Brain microvascular endothelial cell (primary cell): ENCODE data around the gene PRAC2.

Experiments used
- DNase-seq: peaks from one replicate; pipeline ENCODE4 v3.0.0-alpha.2; 2020
- H3K27ac ChIP-seq: fragments of 250-450 bp; sonication (Bioruptor Pico); 2 replicates; pipeline ENCODE4 v1.5.1; 2020; ENCODE audit warnings: mild to moderate bottlenecking, moderate library complexity
- H3K27me3 ChIP-seq: fragments of 250-450 bp; sonication (Bioruptor Pico); replicated peaks from 2 replicates; pipeline ENCODE4 v1.5.1; 2020; ENCODE audit warnings: mild to moderate bottlenecking
- H3K36me3 ChIP-seq: fragments of 250-450 bp; sonication (Bioruptor Pico); replicated peaks from 2 replicates; pipeline ENCODE4 v1.5.1; 2020; ENCODE audit warnings: mild to moderate bottlenecking
- H3K4me3 ChIP-seq: 2 replicates; pipeline ENCODE4 v1.5.1; 2011; ENCODE audit warnings: low read depth, mild to moderate bottlenecking, control low read depth, low read length, moderate library complexity
- in situ Hi-C: cut with HindIII; loops from 2 replicates; pipeline ENCODE4 v1.10.0; 2017; ENCODE audit warnings: low sequenced_read_pairs, low pct_ligation_motif_present
- TF ChIP-seq, protein P1 (sequence below): IDR thresholded peaks from 2 replicates; pipeline ENCODE4 v1.5.1; 2011; ENCODE audit warnings: low read depth, mild to moderate bottlenecking, moderate library complexity, low read length, control low read depth, inconsistent platforms; ENCODE audit errors: missing control alignments

The PRAC2 gene

DNA sequence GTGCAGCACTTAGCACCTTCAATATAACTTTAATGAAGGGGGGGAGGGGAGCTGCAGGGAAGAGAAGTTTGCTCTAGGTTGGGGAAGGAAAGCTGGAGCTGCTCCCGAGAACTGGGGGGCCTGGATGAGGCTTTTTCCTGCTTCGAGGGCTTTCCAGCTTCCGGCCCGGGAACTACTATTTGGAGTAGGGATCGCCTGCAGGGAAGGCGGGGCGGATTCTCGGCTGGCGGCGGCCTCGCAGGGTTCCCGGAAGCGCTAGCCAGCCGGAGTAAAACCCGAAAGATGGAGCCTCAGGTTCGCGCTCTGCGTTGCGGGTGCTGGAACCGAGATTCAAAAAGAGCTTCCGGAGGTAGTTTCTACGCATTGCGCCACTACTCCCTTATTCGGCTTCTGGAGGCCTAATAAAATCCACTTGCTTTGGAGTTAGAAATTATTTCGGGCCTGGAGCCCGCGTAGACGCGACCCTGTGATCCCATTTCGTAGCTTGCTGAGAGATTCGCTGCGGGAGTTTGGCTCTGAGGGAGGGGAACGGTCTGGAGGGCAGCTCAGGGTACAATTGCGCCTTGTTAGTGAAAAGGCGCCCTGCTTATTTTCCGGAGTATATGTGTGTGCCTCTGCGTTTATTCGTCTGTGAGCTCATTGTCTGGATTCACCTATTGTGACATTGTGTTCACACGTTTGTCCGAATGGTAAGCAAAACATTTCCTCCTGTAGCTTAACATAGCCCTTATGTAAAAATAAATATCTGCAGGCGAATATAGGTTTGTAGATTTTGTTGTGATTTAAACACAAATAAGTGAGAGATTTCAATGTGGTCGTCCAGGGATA lies 652 bp downstream of the PRAC2 start:
- in situ Hi-C loops: no loop called here
- Histone ChIP-seq H3K4me3 (no peak overlapping the region), H3K27ac (no peak overlapping the region), H3K36me3 (no peaks in the 10 kb centered on the region), H3K27me3 (peaks cover 100% of the 10 kb centered on the region)
- DNase-seq: no peak
- TF ChIP-seq, protein P1, sequence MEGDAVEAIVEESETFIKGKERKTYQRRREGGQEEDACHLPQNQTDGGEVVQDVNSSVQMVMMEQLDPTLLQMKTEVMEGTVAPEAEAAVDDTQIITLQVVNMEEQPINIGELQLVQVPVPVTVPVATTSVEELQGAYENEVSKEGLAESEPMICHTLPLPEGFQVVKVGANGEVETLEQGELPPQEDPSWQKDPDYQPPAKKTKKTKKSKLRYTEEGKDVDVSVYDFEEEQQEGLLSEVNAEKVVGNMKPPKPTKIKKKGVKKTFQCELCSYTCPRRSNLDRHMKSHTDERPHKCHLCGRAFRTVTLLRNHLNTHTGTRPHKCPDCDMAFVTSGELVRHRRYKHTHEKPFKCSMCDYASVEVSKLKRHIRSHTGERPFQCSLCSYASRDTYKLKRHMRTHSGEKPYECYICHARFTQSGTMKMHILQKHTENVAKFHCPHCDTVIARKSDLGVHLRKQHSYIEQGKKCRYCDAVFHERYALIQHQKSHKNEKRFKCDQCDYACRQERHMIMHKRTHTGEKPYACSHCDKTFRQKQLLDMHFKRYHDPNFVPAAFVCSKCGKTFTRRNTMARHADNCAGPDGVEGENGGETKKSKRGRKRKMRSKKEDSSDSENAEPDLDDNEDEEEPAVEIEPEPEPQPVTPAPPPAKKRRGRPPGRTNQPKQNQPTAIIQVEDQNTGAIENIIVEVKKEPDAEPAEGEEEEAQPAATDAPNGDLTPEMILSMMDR: no peak

DNA sequence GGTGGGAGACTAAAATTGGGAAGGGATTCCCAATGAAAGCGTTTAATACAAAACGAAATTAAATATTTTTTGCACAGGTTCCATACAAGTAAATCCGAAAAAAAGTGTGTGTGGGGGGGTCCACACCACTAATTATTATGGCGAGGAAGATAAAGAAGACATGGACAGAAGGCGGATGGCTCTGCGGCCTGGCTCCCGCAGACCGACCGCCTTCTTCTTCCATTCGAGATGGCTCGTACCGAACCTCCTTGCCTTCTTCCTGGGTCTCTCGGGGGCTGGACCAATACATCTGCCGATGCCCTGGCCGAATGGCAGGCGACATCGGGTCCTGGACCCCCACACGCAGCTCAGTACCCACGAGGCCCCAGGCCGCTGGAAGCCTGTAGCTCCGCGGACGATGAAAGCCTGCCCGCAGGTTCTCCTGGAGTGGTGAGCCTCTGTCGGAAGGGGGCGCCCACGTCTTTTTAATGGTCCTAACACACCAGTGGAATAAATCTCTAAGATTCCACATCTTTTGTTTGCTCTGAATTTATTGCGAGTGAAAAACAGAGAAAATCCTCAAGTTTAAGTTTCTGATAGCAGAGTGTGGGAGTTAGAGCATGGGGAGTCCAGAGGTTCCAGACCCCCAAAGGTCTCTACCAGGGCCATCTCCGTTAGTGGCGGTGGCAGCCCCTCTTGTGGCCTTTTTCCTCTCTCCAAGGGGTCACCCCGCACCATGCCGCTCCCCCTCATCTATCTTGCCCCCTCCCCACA lies 1.4 kb downstream of the PRAC2 start:
- TF ChIP-seq, protein P1: peak; percentile 82
- in situ Hi-C loops: no loop called here
- Histone ChIP-seq H3K36me3 (no peaks in the 10 kb centered on the region), H3K4me3 (no peak overlapping the region), H3K27ac (no peak overlapping the region), H3K27me3 (peaks cover 100% of the 10 kb centered on the region)
- peak; percentile 70 for DNase-seq

DNA sequence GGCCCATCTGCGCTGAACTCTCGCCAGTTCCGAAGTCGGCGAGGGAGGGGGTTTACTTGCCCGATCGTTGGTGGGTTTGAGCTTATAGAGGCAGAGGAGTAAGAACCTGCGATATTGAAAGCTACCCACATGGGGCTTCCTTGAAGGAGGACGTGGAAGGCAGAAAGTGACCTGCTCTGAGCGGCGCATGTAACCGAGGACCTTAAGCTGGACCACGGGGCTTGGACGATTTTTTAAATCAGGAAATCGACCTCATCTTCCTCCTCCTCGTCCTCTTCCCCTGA lies 2.0 kb downstream of the PRAC2 start:
- Histone ChIP-seq H3K36me3 (no peaks in the 10 kb centered on the region), H3K27me3 (peaks cover 100% of the 10 kb centered on the region), H3K27ac (no peak overlapping the region), H3K4me3 (no peak overlapping the region)
- TF ChIP-seq, protein P1: no peak
- DNase-seq: no peak
- in situ Hi-C loops: no loop called here

DNA sequence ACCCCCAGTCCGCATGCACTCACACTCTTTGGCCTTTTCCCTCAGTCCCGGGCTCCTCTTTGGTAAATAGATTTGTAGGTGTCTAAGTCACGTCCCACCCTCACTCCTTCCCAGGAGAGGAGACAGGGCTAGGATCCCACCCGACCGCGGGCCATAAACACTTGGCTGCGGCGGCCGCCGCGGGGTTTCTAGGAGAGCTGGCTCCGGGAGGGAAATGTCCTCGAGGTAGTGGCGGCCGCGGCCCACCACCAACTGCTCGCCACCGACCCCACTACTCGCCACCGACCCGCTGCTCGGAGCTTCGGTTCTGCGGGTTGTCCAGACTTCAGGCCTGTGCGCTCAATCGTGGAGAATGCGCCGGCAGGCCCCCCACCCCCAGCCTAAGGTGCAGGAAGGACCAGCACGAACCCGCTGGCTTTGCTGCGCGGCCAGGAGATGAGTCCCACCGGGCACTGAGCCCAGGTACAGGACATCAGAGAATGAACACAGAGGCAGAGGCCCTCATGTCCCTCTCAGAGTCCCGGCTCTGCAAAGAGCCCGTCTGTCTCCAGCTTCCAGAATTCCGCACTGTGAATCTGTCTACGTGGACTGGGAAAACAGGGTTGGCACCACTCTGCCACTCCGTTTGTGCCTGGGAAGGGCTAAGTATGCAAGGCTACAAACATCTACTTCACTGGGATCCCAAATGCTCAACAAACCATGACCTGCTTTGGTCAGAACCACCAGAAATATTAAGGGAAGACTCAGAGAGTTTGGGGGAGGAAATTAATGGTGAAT lies 2.5 kb downstream of the PRAC2 start:
- no peak overlapping the region for H3K4me3 ChIP-seq
- no peak for DNase-seq
- no peak overlapping the region for H3K27ac ChIP-seq
- in situ Hi-C loops: no loop called here
- peaks cover 100% of the 10 kb centered on the region for H3K27me3 ChIP-seq
- TF ChIP-seq, protein P1: no peak
- H3K36me3 ChIP-seq: no peaks in the 10 kb centered on the region

DNA sequence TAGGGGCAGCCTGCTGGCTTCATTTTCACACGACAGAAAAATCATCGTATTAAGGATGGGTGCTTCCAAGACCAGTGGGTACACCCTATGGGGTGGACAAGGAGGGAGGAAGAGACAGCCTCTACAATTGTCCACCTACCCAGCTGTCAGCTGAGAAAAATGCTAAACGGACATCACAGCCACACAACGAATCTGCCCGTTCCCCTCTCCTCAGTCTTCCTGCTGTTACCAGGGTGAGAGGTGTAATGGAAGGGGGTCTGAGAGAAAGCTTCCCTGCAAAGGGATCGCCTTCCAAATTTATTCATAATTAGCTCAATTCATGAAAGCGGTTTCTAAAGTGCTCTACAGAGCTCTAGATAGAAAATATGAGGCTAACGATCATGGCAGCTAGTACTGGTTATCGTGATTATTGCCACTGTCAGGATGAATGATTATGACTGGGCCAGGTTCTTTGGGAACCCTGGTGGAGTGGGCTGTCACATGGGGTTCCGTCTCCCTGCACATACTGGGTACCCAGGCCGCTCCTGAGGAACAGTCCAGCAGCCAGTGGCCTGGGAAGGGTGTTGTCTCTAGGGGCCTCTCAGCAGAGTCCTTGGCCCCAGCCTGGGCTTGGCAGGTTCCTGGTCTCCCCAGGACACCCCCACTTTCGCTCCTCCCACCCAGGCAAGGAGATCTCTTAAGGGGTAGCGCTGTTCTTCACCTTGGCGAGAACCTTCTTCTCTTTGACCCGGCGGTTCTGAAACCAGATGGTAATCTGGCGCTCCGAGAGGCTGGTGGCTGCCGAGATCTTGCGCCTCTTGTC lies 3.3 kb downstream of the PRAC2 start:
- Histone ChIP-seq H3K4me3 (no peak overlapping the region), H3K27me3 (peaks cover 97% of the 10 kb centered on the region), H3K27ac (no peak overlapping the region), H3K36me3 (no peaks in the 10 kb centered on the region)
- in situ Hi-C loops: no loop called here
- no peak for DNase-seq
- TF ChIP-seq, protein P1: no peak
